HG03196 (cell line): ENCODE data around the gene ACTC1.

ENCODE experiments used
- ATAC-seq: cut with Tn5 transposase; IDR thresholded peaks from one replicate; pipeline ENCODE4 v1.9.1; 2021; ENCODE audit not compliant: unreplicated experiment

Gene ACTC1

GRCh38 chr15:34759992-34760391, 35.4 kb downstream of the ACTC1 start:
- ATAC-seq, result no peak

- ATAC-seq, result no peak
Observed at GRCh38 chr15:34759347-34759746, 36.0 kb downstream of the ACTC1 start.

DNA sequence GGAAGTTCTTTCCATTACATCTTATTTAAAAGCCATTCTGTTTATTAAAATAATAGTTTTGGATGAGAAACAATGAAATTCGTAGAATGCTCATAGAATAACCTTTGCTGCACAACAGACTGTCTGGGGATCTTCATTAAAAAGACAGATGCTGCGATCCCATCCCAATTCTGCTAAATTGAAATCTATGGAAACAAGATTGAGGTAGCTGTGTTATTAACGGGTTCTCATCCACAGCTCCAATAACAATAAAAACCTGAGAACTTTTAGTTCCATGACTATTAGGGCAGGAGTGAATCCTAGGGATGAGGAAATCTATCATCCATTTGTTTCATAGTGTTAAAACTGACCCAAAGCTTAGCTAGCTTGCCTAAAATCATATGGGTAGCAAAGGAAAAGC, 38.1 kb downstream of the ACTC1 start:
- ATAC-seq, result no peak

GRCh38 chr15:34755419-34755773, 40.0 kb downstream of the ACTC1 start:
- no peak for ATAC-seq

DNA sequence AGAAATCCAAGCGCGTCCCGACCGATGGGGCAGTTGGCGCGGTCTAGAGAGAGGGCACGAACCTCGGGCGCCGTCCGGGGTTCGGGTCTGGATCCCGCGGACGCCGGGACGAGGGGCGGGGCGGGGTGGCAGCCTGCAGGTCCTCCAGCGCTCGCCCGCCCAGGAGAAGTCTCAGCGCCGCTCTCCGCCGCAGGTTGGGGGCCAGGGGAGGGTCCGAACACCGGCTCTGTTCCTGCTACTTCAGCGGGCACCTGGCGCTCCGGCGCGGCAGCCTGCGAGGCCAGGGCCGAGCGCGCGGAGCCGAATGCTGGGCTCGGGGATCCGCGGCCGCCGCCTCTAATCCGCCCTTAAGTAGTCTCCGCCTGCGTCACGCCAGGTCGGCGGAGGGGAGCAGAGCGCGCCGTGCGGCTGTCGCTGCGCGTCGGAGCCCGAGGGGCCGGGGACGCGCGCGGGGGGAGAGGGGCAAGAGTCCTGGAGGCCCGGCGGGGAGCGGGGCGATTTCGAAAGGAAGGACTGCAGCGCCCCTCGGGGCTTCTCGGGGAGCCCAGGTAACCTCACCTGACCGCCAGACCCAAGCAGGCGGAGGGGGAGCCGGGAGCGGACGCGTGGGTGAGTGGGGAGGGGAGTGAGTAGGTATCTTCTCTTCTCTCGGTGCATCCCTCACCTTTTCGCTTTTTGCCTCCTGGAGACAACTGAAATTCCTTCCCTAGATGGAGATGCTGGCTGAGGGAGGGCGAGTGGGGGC, 40.5 kb downstream of the ACTC1 start, which contains the start of gene GJD2:
Gene GJD2 (minus strand): TSS at position 325 of the 745 bp plus-strand sequence. CDS start 510 bp downstream, outside the sequence.
- ATAC-seq, result no peak

DNA sequence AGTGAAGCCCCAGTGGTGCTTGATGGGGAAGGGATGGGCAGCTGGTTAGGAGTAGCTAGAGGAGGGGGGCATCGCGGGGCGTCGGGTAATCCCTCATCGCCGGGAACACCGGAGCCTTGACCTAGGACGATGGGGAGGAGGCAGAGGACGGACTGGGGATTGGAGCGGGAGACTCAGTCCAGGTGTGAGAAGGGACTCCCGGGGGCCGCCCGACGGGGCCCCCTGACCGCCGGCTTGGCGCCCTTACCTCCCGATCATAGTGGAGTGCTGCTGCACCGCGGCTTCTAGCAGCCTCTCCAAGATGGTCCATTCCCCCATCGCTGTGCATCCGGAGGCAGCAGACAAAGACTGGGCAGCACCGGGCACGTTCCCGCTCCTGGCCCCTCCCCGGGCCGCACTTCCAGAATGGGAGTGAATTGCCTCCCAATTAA, 41.2 kb downstream of the ACTC1 start:
- ATAC-seq, result no peak

DNA sequence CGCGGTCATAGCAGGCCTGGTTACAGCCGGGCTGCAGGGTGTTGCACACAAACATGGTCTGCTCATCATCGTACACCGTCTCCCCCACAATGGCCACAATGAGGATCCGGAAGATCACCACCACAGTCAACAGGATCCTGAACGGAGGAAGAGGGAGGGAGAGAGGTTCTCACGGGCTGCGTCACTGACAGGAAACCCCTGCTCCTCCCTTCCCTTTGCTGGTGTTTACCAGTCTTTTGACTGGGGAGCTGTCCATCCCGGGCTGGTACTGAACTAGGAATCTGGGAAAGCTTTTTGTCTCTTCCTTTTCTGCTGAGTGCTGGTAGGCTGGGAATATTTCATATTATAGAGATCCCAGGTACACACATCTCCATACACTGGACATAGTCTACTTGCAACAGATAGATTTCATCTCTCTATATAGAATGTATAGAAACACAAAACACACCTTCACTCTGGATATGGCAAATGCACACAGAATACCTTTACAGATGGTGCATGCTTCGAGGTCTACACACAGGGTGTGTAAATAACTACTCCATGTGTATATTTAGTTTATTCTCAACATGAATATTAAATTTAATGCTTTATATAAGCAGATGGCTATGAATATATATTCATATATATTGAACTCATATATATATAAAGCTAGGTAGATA, 42.0 kb downstream of the ACTC1 start:
- no peak for ATAC-seq

GRCh38 chr15:34749691-34750090, 45.7 kb downstream of the ACTC1 start:
- ATAC-seq, result no peak
